GM12864 (cell line): ENCODE measurements around the gene ST7.

Source experiments
- DNase-seq: peaks from one replicate; pipeline ENCODE4 v3.0.0-alpha.2; 2011; ENCODE audit warnings: low read depth
- H3K4me3 ChIP-seq: 2 replicates; pipeline ENCODE4 v1.5.1; 2011; ENCODE audit warnings: mild to moderate bottlenecking, low read depth, low read length, control low read depth
- TF ChIP-seq, protein P1 (sequence below): IDR thresholded peaks from 2 replicates; pipeline ENCODE4 v1.5.1; 2011; ENCODE audit warnings: low read depth, mild to moderate bottlenecking, moderate library complexity, low read length, control low read depth, inconsistent platforms; ENCODE audit errors: missing control alignments

Gene ST7

GRCh38 chr7:117032810-117033209, 79.5 kb downstream of the ST7 start:
- no peak overlapping the region for H3K4me3 ChIP-seq
- DNase-seq = no peak
- TF ChIP-seq, protein P1, sequence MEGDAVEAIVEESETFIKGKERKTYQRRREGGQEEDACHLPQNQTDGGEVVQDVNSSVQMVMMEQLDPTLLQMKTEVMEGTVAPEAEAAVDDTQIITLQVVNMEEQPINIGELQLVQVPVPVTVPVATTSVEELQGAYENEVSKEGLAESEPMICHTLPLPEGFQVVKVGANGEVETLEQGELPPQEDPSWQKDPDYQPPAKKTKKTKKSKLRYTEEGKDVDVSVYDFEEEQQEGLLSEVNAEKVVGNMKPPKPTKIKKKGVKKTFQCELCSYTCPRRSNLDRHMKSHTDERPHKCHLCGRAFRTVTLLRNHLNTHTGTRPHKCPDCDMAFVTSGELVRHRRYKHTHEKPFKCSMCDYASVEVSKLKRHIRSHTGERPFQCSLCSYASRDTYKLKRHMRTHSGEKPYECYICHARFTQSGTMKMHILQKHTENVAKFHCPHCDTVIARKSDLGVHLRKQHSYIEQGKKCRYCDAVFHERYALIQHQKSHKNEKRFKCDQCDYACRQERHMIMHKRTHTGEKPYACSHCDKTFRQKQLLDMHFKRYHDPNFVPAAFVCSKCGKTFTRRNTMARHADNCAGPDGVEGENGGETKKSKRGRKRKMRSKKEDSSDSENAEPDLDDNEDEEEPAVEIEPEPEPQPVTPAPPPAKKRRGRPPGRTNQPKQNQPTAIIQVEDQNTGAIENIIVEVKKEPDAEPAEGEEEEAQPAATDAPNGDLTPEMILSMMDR = no peak

GRCh38 chr7:117034851-117035464, 81.7 kb downstream of the ST7 start:
- no peak for DNase-seq
- TF ChIP-seq, protein P1 = no peak

DNA sequence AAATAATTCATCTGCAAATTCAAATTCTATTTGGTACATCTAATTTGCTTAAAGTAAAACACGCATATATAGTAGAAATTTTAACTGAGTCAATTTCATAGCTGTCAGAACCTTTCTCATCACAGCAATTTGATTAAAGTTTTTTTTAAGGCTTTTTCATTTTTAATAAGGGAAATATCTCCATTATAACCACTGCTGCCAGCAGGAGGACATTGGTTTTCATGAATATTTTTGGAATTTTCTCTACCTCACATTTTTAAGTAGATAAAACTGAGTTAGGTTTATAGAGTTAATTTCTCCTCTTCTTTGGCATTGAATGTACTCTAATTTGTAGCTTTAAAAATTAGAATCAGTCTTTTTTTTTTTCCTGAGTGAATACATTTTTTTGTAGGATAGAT, 82.2 kb downstream of the ST7 start:
- TF ChIP-seq, protein P1 = no peak
- no peak overlapping the region for H3K4me3 ChIP-seq
- no peak for DNase-seq

More at GRCh38 chr7:117034851-117035464, 81.7 kb downstream of the ST7 start:
- H3K4me3 ChIP-seq = no peak overlapping the region

- DNase-seq = no peak
- TF ChIP-seq, protein P1 = no peak
- H3K4me3 ChIP-seq = no peak overlapping the region
These were observed 82.9 kb downstream of the ST7 start for GRCh38 chr7:117036053-117036669.

DNA sequence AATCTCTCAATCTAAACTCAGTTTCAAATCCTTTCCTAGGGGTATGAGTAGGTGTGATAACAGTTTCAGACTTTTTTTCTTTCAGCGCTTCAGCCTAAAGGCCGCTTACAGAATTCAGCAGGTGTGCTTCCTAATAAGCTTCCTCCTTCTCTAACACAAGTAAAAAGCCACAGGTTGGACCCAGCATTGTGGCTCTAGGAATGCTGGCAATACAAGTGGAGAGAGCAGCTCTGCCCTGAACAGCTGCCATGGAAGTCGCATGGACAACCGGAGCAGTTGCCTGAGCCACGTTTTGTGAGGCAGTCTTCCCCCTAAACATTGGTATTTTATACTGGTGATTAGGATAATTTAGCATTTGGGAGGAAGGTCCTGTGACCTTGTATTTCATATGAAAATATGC, 83.5 kb downstream of the ST7 start:
- DNase-seq = no peak
- no peak overlapping the region for H3K4me3 ChIP-seq
- TF ChIP-seq, protein P1 = no peak

GRCh38 chr7:117038408-117038807, 85.1 kb downstream of the ST7 start:
- DNase-seq = no peak
- no peak overlapping the region for H3K4me3 ChIP-seq
- TF ChIP-seq, protein P1 = no peak

GRCh38 chr7:117041007-117041406, 87.7 kb downstream of the ST7 start:
- no peak overlapping the region for H3K4me3 ChIP-seq
- DNase-seq = peak; percentile 56
- TF ChIP-seq, protein P1 = no peak
